GM18861 (cell line): ENCODE results near the gene ARFIP2.
A peak's percentile ranks its signal among the peaks of the same experiment; 100 is the strongest.
"Not testable (repeated sequence)": the region's sequence is repeated elsewhere in the genome, so short reads cannot be mapped to it uniquely, and the experiment has no call there.

Experiments
- ATAC-seq: cut with Tn5 transposase; IDR thresholded peaks from one replicate; pipeline ENCODE4 v1.9.1; 2021; ENCODE audit not compliant: unreplicated experiment

Gene ARFIP2, protein sequence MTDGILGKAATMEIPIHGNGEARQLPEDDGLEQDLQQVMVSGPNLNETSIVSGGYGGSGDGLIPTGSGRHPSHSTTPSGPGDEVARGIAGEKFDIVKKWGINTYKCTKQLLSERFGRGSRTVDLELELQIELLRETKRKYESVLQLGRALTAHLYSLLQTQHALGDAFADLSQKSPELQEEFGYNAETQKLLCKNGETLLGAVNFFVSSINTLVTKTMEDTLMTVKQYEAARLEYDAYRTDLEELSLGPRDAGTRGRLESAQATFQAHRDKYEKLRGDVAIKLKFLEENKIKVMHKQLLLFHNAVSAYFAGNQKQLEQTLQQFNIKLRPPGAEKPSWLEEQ

DNA sequence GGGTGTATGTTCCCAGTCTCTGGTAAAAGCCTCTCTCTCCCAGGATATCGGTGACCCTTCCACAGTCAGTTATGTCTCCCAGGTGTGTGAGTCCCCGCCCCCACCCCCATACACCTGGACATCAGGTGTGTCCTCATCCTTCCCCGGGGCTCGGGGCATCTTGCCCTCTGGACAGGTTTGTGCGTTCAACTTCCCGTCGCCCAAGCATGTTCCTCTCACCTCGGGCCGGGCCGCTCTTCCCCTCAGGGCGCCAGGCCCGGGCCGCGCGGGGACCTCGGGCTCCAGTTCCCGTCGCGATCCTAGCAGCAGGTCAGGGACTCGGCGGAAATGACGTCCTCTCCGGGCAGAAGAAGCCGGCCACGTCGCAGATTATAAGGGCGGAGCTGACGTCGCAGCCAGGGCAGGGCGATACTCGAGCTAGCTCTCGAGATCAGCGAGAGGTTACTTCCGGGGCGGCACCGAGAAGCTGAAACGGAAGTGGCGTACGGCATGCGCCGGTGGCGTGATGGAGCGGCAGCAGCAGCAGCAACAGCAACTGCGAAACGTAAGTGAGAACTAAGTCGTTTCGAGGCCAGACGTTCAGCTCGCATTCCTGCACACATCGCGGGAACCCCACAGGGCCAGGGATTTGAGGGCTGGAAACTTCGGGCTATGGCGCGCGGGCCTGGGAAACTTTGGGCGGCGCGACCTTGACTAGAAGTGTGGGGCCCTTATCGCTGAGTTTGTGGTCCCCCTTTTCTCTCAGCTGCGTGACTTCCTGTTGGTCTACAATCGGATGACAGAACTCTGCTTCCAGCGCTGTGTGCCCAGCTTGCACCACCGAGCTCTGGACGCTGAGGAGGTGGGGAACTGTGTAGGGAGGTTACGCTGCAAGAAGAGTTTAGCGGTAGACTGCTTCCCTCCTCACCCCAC lies at the start of gene ARFIP2, which contains the start of gene TIMM10B:
TSS of gene ARFIP2 (minus strand) at position 320 of the 912 bp plus-strand sequence. CDS start 910 bp downstream, outside the sequence.
TSS of gene TIMM10B (plus strand) at position 490 of the 912 bp plus-strand sequence. CDS start at position 506, 16 bp downstream.
- peak; percentile 99 for ATAC-seq

DNA sequence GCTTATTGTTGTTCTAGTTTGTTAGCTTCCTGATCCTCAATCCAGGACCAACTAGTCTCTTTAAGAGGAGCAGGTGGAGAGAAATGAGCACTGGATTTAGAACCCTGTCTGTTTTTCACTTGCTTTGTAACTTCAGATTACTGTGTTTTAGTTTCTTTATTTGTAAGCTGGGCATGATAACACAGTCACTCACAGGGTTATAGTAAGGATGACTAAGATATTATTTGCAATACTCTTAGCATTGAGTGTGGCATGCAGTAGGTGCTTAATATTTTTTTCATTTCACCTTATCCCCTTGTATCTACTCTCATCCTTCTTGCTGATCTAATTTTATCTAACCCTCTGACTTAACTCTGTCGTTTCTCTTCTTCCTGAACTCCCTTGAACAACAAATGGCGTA lies 49.7 kb upstream of the ARFIP2 start:
- ATAC-seq: no peak

DNA sequence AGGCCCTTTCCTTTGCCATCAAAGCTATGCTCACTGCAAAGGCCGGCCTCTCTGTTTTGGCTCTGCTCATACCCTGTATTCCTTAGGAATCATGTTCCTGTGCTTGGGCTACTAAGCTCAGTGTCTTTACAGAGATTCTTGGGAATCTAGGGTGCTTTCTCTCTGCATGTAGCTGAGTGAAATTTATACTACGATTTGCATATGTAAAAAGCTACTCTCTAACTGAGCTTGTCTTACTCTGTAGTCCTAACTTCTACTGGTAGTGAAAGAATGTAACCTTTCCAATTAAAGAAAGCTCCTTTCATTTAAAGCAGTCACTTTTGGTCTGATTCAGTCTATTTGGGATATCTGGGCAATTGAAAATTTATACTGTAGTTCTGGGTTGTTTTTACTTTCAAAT lies 48.1 kb upstream of the ARFIP2 start:
- no peak for ATAC-seq

DNA sequence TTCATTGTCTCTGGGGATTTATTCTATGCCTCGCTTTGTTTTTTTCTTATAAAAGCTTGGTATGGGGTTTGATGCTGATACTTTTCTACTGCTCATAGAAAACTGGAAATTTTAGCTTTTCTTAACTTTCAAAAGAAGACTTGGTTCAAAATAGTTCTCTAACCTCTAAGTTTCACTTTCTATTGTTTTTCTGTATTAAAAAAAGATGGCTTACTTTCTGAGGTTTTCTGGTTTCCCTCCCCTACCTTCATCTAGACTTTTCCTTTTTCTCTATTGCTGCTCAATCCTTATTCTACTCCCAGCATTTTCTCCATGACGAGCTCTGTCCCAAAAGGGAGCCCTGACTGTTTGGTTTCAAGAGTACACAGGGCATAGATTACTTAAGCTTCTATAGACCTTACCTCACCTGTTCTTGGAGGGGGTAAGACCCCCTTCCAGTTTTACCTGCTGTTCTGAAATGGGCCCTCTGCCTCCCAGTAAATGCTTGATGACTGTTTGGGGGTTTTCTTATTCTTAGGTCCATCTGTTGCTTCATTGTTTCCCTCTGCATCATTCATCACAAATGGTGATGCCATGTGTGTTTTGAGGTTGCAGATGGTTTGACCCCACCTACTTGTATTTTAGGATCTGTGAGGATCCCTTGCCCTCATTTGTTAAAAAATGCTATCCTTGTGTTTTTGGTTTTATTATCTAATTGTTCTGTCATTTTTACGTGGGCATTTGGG lies 45.4 kb upstream of the ARFIP2 start:
- peak; percentile 62 for ATAC-seq

DNA sequence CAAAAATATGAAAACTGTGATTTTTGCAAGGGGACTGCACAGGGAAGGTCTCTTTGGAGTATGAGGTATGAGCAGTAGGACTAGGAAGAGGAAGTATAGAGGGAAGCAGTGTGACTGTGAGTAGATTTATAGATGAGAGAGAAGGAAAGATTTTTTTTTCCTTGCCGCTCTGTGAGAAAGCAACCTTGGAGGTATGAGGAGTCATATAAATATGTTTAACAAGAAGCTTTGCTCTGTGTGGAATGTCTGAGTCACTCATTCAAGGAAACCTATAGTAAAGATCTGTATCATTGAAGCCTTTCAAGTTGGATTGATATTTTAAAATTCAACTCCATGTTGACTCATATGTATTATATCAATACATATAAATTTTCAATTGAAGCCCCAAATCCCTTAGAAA lies 42.1 kb upstream of the ARFIP2 start:
- ATAC-seq: no peak

DNA sequence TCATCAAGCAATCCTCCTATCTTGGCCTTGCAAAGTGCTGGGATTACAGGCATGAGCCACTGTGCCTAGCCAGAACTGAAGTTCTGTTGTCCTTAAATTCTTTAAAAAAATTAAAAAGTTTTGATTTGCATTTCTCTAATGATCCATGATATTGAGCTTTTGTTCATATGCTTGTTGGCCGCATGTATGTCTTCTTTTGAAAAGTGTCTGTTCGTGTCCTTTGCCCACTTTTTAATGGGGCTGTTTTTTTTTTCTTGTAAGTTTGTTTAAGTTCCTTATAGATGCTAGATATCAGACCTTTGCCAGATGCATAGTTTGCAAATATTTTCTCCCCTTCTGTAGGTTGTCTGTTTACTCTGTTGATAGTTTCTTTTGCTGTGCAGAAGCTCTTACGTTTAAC lies 40.8 kb upstream of the ARFIP2 start:
- not testable (repeated sequence) for ATAC-seq

DNA sequence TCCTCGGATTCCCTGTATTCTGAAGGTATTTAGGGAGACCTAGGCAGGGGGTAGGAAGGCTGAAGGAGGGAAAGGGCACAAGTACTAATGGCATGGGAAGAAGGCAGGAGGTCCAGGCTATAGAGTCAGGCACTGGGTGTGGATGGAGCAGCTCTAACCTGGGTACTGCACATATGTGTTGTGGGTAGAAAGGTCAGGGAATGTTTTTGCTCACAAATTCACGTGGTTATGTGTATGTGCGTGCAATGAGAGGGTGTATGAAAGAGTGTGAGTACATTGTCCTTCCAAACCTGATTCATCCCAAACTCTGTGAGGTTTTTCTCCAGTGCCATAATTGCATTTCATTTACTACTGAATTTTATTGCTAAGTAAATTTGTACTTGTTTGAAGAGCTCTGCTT lies 39.1 kb upstream of the ARFIP2 start:
- ATAC-seq: no peak

DNA sequence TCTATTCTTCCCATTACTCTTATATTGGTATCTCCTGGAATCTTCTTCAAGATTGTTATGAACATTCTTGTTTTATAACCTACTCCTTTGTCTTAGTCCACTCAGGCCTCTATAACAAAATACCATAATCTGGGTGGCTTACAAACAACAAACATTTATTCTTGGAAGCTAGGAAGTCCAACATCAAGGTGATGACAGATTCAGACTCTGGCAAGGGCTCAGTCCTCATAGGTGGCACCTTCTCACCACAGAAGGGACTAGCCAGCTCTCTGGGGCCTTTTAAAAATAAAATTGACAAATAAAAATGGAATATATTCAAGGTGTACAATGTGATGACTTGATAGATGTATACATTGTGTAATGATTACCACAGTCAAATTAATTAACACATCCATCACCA lies 35.7 kb upstream of the ARFIP2 start:
- no peak for ATAC-seq

DNA sequence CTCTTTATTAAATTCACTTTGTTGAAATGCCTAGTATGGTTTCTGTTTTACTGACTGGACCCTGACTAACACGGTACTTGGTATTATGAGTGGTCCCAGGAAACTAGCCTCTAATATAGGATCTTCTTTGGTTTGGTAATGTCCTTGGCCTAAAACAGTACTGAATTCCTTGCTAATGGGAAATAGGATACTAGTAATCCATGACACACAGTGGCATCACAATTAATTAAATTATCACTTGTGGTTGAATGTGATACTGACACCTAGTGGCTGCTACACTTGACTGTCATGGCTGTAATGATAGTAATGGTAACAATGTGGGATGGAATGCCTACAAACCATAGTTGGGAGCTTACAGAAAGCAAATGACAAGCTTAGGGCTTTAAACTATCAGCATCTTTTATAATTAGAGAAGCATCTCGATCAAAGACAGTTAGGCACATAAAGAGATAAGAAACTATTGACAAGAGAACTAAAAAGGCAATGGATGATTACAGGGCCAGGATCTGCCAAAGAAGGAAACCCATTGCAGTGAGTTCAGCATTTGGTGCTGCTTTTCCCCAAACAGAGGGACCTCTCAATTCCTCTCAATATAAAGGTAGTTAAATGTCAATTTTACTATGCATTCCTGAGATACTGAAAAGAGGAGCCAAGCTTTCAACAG lies 24.6 kb upstream of the ARFIP2 start:
- ATAC-seq: peak; percentile 71

DNA sequence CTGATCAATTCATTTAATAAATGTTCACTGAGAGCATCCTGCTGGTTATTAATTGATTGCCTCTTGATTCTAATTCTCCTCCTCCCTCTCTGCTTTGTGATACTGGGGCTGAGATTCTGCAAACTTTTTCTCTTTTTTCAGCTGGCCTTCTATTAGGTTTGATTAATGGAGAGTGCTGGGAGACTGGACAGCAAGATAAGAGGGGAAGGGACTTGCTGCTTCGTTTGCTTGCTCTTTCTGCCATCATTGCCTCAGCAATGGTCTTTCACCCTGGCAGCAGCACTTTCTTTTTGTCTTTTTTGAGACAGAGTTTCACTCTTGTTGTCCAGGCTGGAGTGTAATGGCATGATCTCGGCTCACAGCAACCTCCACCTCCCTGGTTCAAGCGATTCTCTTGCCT lies 23.0 kb upstream of the ARFIP2 start:
- no peak for ATAC-seq

DNA sequence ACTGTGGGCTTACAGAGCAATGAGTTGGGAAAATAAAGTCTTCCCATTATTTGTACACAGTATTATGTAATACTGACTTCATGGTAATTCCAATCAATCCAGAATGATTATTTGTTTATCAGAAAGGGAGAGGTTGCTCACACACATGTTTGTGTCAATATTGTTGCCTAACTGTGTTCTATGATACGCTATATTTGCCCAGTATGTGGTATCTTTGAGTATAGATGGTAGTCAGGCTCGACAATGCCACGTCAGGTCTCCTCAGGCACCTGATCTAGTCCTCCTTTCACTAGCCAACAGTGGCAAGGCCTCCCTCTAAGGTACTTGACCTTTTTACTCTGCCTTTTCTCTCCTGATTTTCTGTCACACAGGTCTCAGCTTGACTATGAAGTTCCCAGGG lies 21.3 kb upstream of the ARFIP2 start:
- no peak for ATAC-seq

DNA sequence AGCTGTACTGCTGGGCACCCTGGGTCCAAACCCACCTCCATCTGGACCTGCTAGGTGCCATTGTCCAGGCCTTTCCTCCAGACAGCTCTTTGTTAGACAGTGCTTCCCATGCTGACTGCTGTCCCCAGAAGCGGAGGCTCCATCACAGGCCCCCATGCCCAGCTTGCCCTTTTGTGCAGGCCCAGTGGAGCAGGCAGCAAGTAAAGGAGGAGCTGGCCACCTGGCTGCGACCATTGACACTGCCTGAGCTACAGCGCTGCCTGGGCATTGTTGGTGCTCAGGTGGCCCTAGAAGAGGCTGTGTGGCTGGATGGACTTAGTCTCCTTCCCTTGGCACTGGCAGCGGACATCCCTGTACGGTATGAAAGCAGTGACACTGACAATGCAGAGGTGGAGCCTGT lies 17.4 kb upstream of the ARFIP2 start:
- no peak for ATAC-seq

DNA sequence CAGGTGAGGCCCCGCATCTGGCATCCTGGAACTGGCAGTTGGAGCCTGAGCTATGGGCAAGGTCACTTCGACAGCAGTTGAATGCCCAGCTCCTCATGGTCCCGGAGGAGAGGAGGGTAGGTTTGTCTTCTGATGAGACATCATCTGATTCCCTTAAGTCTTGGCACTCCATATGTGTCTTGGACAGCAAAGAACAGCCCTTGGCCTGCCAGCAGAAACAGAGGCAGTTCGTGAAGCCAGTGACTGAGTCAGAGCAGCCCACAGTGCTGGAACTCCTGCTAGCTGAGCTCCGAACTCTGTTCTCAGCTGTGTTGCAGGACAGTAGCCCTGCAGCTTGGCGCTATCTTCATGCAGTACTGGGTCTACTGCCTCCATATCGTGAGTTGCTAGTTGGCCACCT lies 17.0 kb upstream of the ARFIP2 start:
- no peak for ATAC-seq

DNA sequence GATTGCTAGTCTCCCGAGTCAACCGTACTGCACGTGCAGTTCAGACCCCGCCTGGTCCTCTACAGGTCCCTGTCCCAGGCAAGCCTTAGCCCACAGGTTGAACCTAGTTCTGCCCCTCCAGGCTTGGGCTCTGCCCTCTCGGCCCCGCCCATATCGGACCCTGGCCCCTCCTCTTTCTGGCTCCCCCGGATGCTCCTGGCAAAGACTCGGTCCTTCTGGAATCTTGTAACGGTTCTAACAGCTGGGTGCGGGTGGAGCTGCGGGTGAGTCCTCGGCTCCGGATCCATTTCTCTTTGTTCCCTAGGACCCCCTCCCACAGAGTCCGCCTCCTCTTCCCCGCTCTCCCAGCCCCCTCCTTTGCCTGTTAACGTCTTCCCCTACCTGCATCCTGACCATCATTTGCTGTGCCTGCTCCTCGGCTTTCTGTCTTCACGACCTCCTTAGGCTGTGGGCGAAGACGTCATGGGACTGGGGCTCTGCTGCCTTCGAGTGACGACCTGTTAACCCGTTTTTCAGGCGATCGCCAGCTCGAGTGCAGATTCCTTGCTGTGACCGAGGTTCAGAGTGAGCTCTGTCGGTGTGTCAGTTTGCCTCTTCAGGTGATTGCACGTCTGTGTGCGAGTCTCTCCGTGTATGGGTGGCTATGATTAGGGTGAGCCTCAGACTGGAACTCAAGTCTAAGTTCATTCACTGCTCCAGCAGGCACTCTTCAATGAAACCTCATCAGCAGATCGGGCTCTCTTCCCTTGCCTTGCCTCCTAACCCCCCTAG lies 16.1 kb upstream of the ARFIP2 start, which contains the start of gene DNHD1:
TSS of gene DNHD1 (plus strand) at position 212 of the 771 bp plus-strand sequence. CDS start 936 bp downstream, outside the sequence.
- no peak for ATAC-seq

DNA sequence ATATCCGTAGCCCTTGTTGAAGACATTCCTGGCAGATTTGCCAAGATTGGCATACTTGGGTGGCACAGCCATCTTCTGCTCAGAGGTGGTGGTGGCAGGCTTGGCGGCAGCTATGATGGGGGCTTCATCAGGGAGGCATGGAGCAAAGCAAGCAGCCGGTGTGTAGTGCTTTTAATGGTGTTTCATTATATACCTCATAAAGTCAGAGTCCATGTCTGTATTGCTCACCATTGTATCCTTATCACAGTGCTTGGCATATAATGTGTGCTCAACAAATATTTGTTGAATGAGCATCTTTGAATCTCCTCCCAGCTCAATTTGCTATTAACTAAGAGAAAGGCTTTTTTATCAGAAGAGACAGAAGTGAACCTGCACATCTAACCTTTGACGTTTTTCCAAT lies 8.2 kb upstream of the ARFIP2 start:
- no peak for ATAC-seq

DNA sequence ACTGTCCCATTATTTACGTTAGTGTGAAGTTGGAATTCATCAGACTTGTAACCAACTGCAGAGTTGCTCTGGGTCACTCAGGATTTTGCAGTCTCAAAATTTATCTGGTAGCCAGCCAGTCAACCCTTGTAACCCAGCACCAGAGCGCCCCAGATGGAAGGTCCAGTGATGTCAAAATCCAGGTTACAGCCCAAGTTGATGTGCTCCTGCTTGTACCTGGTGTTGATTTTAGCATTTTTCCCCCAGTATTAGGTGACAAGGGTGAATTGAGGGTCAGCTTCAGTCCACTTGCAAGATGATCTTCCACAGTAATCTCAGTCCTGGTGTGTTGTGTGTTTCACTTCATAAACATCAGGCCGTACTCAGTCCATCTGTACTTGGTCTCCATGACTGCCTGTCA lies 7.7 kb upstream of the ARFIP2 start:
- no peak for ATAC-seq

DNA sequence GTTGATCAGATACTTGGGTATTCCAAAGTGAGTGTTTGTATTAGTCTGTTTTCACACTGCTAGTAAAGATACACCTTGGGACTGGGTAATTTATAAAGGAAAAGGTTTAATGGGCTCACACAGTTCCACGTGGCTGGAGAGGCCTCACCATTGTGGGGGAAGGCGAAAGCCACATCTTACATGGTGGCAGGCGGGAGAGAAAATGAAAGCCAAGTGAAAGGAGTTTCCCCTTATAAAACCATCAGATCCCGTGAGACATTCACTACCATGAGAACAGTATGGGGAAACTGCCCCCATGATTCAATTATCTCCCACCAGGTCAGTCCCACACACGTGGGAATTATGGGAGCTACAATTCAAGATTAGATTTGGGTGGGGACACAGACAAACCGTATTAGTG lies 7.2 kb upstream of the ARFIP2 start:
- no peak for ATAC-seq

DNA sequence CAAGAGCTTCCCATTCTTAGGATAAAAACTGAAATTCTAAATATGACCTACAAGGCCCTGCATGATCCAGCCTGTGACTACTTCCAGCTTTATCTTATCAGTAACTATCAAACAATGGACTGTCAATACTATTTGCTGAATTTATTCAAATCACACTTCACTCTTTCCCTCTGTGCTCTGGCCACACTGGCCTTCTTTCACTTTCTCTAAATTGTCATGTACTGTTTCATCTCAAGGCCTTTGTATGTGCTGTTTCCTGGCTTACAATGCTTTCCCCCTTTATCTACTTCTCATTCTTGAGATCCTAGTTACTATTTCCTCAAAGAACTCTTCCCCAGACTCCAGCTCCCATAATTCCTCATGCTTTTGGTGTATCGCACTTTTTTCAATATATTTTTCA lies 5.8 kb upstream of the ARFIP2 start:
- ATAC-seq: no peak

DNA sequence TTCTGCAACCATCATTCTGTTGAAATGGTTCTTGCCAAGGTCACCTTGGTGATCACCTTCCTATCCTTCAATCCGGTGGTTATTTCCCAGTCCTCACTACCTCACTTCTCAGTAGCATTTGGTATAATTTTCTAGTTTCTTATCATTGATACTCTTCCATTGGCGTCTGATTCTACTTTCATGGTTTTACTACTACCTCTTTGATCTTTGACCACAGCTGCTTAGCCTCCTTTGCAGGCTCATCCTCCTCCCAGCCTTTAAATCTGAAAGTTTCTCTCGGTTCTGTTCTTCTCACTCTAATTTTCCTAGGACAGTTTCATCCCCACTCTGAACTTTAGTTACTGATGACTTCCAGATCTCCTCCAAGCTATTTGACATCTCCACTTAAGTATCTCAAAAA lies 5.1 kb upstream of the ARFIP2 start:
- ATAC-seq: no peak

DNA sequence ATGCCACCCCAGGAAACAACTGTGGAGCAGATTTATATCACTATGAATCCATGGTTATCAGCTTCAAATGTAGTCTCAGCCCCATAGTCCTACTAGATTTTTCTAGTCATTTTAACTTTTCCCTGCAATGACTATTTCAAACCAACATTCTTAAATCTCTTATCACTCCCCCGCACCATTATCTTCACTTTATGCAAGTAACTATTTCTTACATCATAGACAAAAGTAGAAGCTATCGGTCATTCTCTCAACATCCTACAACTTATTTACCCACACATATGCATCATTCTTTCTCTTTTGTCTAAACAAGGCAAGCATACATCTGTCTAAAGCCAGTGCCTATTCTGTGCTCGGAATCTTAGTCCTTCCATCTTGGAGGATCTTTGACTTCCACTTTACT lies 4.5 kb upstream of the ARFIP2 start:
- no peak for ATAC-seq
